GM12878 (cell line): Measurements from ENCODE around the gene PGC. TPM values are rescaled to one million over a fixed set of nuclear protein-coding genes. Genes with fewer than 3 reads are reported as not detected.

ENCODE experiments used
- BHLHE40 ChIP-seq, 2 experiments: fragments of 450-650 bp in 1 of 2; IDR thresholded peaks; 2 replicates each; pipeline ENCODE4 v1.6.1; 2011 to 2017; ENCODE audit warnings: low read depth in 2 of 2, borderline replicate concordance in 1 of 2, improper control_type of control experiment in 1 of 2, low read length in 1 of 2, mild to moderate bottlenecking in 1 of 2
- BRCA1 ChIP-seq: IDR thresholded peaks from 2 replicates; pipeline ENCODE4 v1.6.1; 2011; ENCODE audit warnings: low read depth, low read length, improper control_type of control experiment
- CHD4 ChIP-seq: fragments of 200-600 bp; sonication (generic); IDR thresholded peaks from 2 replicates; pipeline ENCODE4 v1.6.1; 2016; ENCODE audit warnings: mild to moderate bottlenecking
- ELK1 ChIP-seq: IDR thresholded peaks from 2 replicates; pipeline ENCODE4 v1.6.1; 2012; ENCODE audit warnings: low read depth, low read length, improper control_type of control experiment
- HDGF ChIP-seq: fragments of 450-650 bp; IDR thresholded peaks from 2 replicates; pipeline ENCODE4 v1.6.1; 2016; ENCODE audit warnings: antibody characterized with exemption
- HSF1 ChIP-seq: fragments of 150-350 bp; IDR thresholded peaks from 2 replicates; pipeline ENCODE4 v1.6.1; 2014; ENCODE audit warnings: mild to moderate bottlenecking, low read depth, low read length
- IKZF2 ChIP-seq, 2 experiments: fragments of 450-650 bp; IDR thresholded peaks; 2 replicates each; pipeline ENCODE4 v1.6.1; 2017; ENCODE audit warnings: mild to moderate bottlenecking in 2 of 2, moderate library complexity in 2 of 2
- NR2C1 ChIP-seq: fragments of 450-650 bp; IDR thresholded peaks from 2 replicates; pipeline ENCODE4 v1.6.1; 2017; ENCODE audit warnings: antibody characterized with exemption, mild to moderate bottlenecking, moderate library complexity
- PRDM15 ChIP-seq: fragments of 450-650 bp; formaldehyde crosslinking; IDR thresholded peaks from 2 replicates; pipeline ENCODE4 v1.4.0; 2020; ENCODE audit warnings: mild to moderate bottlenecking, moderate library complexity
- SIN3A ChIP-seq: IDR thresholded peaks from 2 replicates; pipeline ENCODE4 v1.6.1; 2012; ENCODE audit warnings: low read depth, low read length, improper control_type of control experiment
- SPI1 ChIP-seq: IDR thresholded peaks from 2 replicates; pipeline ENCODE4 v1.6.1; 2011; ENCODE audit warnings: low read depth, mild to moderate bottlenecking, low read length, moderate library complexity, borderline replicate concordance; ENCODE audit not compliant: insufficient read depth
- TBL1XR1 ChIP-seq: IDR thresholded peaks from 2 replicates; pipeline ENCODE4 v1.6.1; 2012; ENCODE audit warnings: low read depth, low read length, improper control_type of control experiment
- TCF12 ChIP-seq: IDR thresholded peaks from 2 replicates; pipeline ENCODE4 v1.6.1; 2011; ENCODE audit warnings: low read depth, mild to moderate bottlenecking, low read length
- polyA plus RNA-seq, 11 experiments: library from polyadenylated mRNA; depleted of rRNA in 4 of 11; unstranded in 6 of 11; stranded (reverse) in 5 of 11; fragments of >200 nt; fragmentation: Nextera tagmentation in 4 of 11; fragmentation: Illumina TruSeq in 1 of 11; extraction: Ambion mirVana in 4 of 11; extraction: Trizol in 1 of 11; gene quantifications; 1 replicate in 1 of 11; 2 replicates in 10 of 11; pipeline versions ENCODE4 v1.2.1 to v1.2.3, GENCODE V29; 2011 to 2016; ENCODE audit warnings: inconsistent platforms in 2 of 11, missing spikeins in 2 of 11, low read depth in 1 of 11
- total RNA-seq, 4 experiments: library from RNA; depleted of rRNA in 3 of 4; stranded (reverse); fragments of >200 nt in 3 of 4; fragmentation: Illumina TruSeq in 1 of 4; extraction: Trizol in 1 of 4; gene quantifications; 2 replicates each; pipeline versions ENCODE4 v1.2.1 to v1.2.3, GENCODE V29; 2013 to 2021
- TF ChIP-seq, protein P1 (sequence below): IDR thresholded peaks from 2 replicates; pipeline ENCODE4 v1.6.1; 2011; ENCODE audit warnings: borderline replicate concordance, low read depth, mild to moderate bottlenecking, moderate library complexity, mixed read lengths, low read length; ENCODE audit not compliant: insufficient read depth; ENCODE audit errors: extremely low read length
- TF ChIP-seq, protein P2 (sequence below): fragments of 450-650 bp; IDR thresholded peaks from 2 replicates; pipeline ENCODE4 v1.6.1; 2017; ENCODE audit warnings: mild to moderate bottlenecking
- TF ChIP-seq, protein P3 (sequence below): IDR thresholded peaks from 2 replicates; pipeline ENCODE4 v1.6.1; 2012; ENCODE audit warnings: low read length, inconsistent platforms

PGC gene
- total and polyA plus RNA-seq, 10 of the 15 experiments (the other 5 are each of a cell fraction or from before 2014, with no cell fraction given), result 0.26 TPM; not detected in 9

DNA sequence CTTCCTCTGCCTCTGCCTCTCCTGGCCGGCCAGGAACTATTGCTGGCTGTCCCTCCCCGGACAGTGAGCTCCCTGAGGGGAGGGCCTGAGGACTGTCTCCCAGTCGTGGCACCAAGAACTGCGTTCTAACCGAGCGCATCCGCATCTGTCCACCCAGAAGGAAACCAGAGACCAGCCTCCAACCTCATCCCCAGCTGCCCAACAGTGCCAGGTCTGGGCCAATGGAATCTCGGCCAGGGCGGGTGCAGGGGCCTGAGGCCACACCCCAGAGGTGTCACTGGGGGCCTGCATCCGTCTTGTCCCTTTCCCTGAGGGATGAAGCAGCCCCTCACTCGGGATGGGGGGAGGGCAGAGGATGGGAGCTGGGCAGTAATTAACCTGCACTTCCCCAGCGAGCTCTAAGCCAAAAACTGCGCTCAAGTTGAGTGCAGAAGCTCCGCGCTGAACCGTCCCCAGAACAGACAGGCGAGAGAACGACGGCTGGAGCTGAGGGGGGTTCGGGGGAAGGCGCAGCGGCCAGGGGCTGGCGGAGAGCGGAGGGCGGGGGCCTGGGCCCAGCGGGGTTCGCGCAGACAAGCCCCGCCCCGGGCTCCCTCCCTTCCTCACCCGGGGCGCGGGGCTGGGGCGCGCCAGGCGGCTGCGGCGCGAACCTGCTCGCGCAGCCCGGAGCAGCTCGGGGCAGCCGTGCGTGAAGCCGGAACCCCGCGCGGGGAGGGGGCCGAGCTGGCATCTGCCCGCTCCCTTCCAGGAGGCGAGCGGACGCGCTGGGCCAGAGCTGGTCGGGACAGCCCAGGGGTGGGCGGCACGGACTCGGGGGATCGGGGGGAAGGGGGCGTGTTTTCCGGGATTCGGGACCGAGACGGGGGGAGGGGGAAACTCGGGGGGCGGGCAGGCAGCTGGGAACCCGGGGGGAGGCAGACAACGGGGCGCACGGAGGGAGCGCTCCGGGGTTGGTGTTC lies 13.2 kb downstream of the PGC start (continued):
- TF ChIP-seq ELK1, result 0 out of 2 replicates have a peak, but pooled peaks have one; percentile 26
- TF ChIP-seq SPI1, result no peak
- peak; percentile 9 to 76; a peak in 2 of 4 replicates for TF ChIP-seq BHLHE40 (IDR thresholded peaks at IDR 0.05; ENCODE audit: borderline replicate concordance in 1 of 2, low read depth in 2 of 2, low read length in 1 of 2)
- TF ChIP-seq CHD4, result no peak
- no peak for TF ChIP-seq TCF12
- TF ChIP-seq HSF1, result no peak
- peak; percentile 36; the same call in 1 of the 2 replicates for TF ChIP-seq SIN3A
- TF ChIP-seq, protein P1, sequence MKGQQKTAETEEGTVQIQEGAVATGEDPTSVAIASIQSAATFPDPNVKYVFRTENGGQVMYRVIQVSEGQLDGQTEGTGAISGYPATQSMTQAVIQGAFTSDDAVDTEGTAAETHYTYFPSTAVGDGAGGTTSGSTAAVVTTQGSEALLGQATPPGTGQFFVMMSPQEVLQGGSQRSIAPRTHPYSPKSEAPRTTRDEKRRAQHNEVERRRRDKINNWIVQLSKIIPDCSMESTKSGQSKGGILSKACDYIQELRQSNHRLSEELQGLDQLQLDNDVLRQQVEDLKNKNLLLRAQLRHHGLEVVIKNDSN, result no peak
- TF ChIP-seq, protein P2, sequence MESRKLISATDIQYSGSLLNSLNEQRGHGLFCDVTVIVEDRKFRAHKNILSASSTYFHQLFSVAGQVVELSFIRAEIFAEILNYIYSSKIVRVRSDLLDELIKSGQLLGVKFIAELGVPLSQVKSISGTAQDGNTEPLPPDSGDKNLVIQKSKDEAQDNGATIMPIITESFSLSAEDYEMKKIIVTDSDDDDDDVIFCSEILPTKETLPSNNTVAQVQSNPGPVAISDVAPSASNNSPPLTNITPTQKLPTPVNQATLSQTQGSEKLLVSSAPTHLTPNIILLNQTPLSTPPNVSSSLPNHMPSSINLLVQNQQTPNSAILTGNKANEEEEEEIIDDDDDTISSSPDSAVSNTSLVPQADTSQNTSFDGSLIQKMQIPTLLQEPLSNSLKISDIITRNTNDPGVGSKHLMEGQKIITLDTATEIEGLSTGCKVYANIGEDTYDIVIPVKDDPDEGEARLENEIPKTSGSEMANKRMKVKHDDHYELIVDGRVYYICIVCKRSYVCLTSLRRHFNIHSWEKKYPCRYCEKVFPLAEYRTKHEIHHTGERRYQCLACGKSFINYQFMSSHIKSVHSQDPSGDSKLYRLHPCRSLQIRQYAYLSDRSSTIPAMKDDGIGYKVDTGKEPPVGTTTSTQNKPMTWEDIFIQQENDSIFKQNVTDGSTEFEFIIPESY, result no peak
- peak; percentile 10 for TF ChIP-seq TBL1XR1
- peak; percentile 71 to 72 for TF ChIP-seq IKZF2 (IDR thresholded peaks at IDR 0.05)
- TF ChIP-seq, protein P3, sequence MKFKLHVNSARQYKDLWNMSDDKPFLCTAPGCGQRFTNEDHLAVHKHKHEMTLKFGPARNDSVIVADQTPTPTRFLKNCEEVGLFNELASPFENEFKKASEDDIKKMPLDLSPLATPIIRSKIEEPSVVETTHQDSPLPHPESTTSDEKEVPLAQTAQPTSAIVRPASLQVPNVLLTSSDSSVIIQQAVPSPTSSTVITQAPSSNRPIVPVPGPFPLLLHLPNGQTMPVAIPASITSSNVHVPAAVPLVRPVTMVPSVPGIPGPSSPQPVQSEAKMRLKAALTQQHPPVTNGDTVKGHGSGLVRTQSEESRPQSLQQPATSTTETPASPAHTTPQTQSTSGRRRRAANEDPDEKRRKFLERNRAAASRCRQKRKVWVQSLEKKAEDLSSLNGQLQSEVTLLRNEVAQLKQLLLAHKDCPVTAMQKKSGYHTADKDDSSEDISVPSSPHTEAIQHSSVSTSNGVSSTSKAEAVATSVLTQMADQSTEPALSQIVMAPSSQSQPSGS, result no peak
- no peak for TF ChIP-seq PRDM15 (CRISPR knock-in tag)
- TF ChIP-seq BRCA1, result no peak
- TF ChIP-seq NR2C1, result 0 out of 2 replicates have a peak, but pooled peaks have one; percentile 22
- TF ChIP-seq HDGF, result peak; percentile 87
